Duodenal mucosa (tissue), 2 donors: ENCODE results near the gene ABCE1.

Source experiments
- H3K27ac ChIP-seq: one replicate; pipeline ENCODE4 v1.7.0; 2013; ENCODE audit warnings: low read depth, low read length
- H3K27me3 ChIP-seq, 2 donors: one replicate each; pipeline ENCODE4 v1.7.0; 2013; ENCODE audit warnings: low read length in 2 of 2, control low read depth in 1 of 2; ENCODE audit not compliant: insufficient read depth in 2 of 2, control insufficient read depth in 1 of 2
- H3K36me3 ChIP-seq, 2 donors: one replicate each; pipeline ENCODE4 v1.7.0; 2013; ENCODE audit warnings: low read length in 2 of 2, control low read depth in 1 of 2; ENCODE audit not compliant: insufficient read depth in 2 of 2, control insufficient read depth in 1 of 2
- H3K4me1 ChIP-seq, 2 donors: one replicate each; pipeline ENCODE4 v1.7.0; 2013; ENCODE audit warnings: low read length in 2 of 2, control low read depth in 1 of 2; ENCODE audit not compliant: insufficient read depth in 2 of 2, control insufficient read depth in 1 of 2
- H3K4me3 ChIP-seq, 2 donors: one replicate each; pipeline ENCODE4 v1.7.0; 2013; ENCODE audit warnings: low read length in 2 of 2, low read depth in 1 of 2
- H3K9ac ChIP-seq, 2 donors: one replicate each; pipeline ENCODE4 v1.7.0; 2013; ENCODE audit warnings: low read length in 2 of 2, low read depth in 1 of 2
- H3K9me3 ChIP-seq, 2 donors: one replicate each; pipeline ENCODE4 v1.7.0; 2013; ENCODE audit warnings: low read length in 2 of 2, control low read depth in 1 of 2; ENCODE audit not compliant: control insufficient read depth in 1 of 2

Gene ABCE1

DNA sequence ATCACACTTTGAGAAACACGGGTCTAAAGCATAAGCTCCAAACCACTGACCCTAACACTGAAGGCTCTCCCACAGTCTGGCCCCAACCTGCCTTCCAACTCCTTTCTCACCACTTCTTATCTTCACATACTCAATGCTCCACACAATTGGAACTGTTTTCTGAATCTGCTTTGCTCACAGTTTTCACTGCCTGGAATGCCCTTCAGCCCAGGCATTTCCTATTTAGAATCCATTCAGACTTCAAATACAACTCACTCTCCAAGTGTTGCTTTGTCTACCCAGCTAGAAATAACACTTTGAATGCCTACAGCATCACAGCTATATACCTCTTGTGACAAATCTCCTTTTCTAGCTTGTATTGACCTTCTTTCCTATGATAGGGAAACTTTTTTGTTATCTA is 72.1 kb downstream of the ABCE1 start:
- no peaks in the 10 kb centered on the region for H3K9me3 ChIP-seq
- H3K9ac ChIP-seq, result no peak overlapping the region
- no peaks in the 10 kb centered on the region for H3K27me3 ChIP-seq
- no peak overlapping the region for H3K4me3 ChIP-seq
- peaks cover 8 to 49% of the 10 kb centered on the region in 2 donors for H3K36me3 ChIP-seq
- no peak overlapping the region for H3K27ac ChIP-seq
- no peaks in the 10 kb centered on the region for H3K4me1 ChIP-seq

DNA sequence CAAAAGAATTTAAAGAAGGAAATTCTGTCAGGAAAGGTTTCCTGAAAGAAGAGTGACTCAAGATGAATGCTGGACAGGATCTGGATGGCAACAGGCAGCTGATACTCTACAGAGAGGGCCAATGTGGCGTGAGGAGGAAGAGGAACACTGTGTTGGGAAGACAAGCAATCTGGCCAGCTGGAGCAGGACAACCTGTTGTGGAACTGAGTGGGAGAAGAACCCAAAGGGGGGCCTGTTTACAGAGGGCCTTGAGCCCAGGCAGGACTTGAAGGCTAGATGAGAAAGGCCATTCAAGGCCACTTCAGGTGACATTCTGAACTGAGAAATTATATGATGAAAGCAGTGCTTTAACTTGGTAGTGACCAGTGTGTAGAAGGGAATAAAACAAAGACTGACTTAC is 73.8 kb downstream of the ABCE1 start:
- H3K4me1 ChIP-seq, result peaks cover 5% of the 10 kb centered on the region in 2 donors
- no peaks in the 10 kb centered on the region for H3K9me3 ChIP-seq
- H3K27me3 ChIP-seq, result no peaks in the 10 kb centered on the region
- no peak overlapping the region for H3K4me3 ChIP-seq
- H3K27ac ChIP-seq, result no peak overlapping the region
- peaks cover 8 to 47% of the 10 kb centered on the region in 2 donors for H3K36me3 ChIP-seq
- no peak overlapping the region for H3K9ac ChIP-seq

DNA sequence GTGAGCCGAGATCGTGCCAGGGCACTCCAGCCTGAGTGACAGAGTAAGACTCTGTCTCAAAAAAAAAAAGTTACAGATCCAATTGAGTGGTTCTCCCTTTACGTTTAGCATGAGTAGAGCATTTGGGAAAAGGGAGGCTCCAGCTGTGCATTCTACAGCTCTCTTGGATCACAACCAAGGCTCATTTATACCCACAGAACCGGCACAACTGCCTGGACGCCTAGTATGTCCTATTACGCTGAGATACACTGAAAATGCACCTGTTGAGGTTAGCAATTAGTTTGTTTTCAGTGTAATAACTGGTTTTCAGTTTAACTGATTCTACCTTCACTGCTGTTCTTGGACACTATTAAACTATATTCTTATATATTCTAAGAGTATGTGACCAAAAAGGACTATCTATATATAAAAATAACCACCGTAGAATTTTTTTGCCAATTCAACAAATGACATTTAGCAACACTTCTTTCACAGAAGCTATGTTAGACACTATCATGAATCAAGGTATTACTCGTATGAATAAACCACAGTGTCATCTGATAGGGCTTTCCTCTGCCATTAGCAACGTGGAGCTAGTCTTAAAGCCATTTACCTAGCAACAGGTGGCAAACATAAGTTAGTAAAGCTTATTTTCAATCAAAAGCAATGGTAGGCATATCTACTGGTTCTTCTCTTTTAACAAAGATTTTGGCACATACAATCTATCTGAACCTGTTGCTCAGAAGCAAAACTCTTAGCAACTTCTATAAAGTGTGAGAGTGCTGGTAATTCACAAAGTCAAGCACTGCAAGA is 78.7 kb downstream of the ABCE1 start:
- no peaks in the 10 kb centered on the region for H3K9me3 ChIP-seq
- H3K4me3 ChIP-seq, result peak overlapping the region; percentile 66 to 85
- H3K27me3 ChIP-seq, result no peaks in the 10 kb centered on the region
- peaks cover 19 to 25% of the 10 kb centered on the region in 2 donors for H3K4me1 ChIP-seq
- peak overlapping the region; percentile 55 to 92 for H3K9ac ChIP-seq
- no peak overlapping the region for H3K27ac ChIP-seq
- H3K36me3 ChIP-seq, result peaks cover 0 to 13% of the 10 kb centered on the region in 2 donors

DNA sequence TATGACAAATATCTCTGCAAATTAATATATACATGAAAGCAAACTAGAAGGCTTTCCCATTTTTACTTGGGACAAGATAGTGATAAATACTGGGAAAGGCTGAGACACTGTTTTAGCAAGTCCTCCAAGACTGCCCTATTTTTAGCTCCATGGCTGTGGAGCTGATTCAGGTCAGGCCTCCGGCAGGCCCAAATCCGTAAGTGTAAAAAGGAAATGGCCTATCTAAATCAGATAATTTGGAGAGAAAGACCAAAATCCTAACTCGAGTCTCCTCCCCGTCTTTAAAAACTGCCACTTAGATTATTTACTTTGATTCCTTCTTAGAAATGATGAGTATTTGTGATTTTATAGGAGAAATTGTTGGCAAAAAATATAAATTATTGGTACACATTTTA is 79.4 kb downstream of the ABCE1 start:
- Histone ChIP-seq H3K4me1 (peaks cover 19 to 25% of the 10 kb centered on the region in 2 donors), H3K27me3 (no peaks in the 10 kb centered on the region), H3K9me3 (no peaks in the 10 kb centered on the region), H3K27ac (no peak overlapping the region), H3K9ac (peak overlapping the region; percentile 55 to 92), H3K4me3 (peak overlapping the region; percentile 66 to 85), H3K36me3 (peaks cover 0 to 9% of the 10 kb centered on the region in 2 donors)

DNA sequence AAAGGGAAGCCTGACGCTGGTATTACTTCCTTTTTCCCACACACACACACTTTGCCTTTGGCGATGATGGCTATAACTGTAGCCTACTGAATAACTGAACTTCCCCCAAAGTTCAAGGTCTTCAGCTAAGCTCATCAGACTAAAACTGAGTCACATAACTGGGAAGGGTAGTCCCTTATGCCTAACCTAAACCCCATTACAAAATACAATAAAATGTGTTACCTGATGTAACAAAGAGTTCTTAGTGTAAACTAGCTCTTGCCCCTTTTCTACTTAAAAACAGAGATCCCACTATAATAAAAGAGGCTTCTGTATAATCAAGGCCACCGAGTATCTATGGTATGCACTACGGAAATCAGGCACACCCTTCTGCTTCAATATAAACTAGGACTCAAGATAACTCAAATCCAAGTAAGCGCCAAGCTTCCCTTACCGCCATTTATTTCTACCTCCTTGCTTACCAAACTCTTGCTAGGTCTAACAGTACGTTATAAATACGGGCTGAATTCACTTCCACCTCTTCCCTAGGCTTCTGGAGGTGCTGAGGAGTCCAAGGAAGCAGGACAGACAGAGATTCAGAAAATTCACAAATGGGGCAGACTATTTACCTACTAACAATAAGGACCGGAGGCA is 79.9 kb downstream of the ABCE1 start:
- no peaks in the 10 kb centered on the region for H3K27me3 ChIP-seq
- H3K9ac ChIP-seq, result peak overlapping the region; percentile 55 to 92
- peaks cover 0 to 9% of the 10 kb centered on the region in 2 donors for H3K36me3 ChIP-seq
- H3K27ac ChIP-seq, result peak overlapping the region; percentile 69
- H3K4me1 ChIP-seq, result peaks cover 19 to 25% of the 10 kb centered on the region in 2 donors
- H3K4me3 ChIP-seq, result peak overlapping the region; percentile 66 to 85
- no peaks in the 10 kb centered on the region for H3K9me3 ChIP-seq

DNA sequence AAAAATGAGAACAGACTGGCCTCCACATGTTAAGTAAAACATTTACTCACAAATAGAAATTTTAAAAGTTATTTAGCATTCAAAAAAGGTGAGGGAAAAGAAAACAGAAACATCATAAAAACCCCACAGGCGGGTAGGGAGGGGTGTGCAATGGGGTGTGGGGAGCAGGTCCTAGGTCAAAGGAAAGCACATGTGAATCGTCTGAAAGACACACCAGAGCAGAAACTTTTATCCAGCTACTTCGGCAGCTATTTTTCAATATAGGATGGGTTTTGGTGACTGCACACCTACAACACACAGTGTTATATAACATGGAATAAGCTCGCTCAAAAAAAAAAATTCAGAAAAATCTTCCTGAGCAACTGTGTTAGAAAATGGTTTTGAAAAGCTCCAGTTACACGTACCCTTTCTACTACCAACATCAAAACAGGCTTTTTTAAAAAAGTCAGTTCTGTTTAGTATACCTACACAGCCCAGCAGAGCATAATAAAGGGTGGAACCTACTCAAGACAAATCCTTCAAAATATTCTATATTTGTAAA is 80.7 kb downstream of the ABCE1 start:
- Histone ChIP-seq H3K4me1 (peaks cover 19 to 25% of the 10 kb centered on the region in 2 donors), H3K4me3 (peak overlapping the region; percentile 66 to 85), H3K36me3 (peaks cover 0 to 7% of the 10 kb centered on the region in 2 donors), H3K27me3 (no peaks in the 10 kb centered on the region), H3K9ac (peak overlapping the region; percentile 55 to 92), H3K27ac (peak overlapping the region; percentile 86), H3K9me3 (no peaks in the 10 kb centered on the region)
